Measurements from ENCODE around the gene TRIM31. TPM values are rescaled to one million over a fixed set of nuclear protein-coding genes. Genes with fewer than 3 reads are reported as not detected.

Gene TRIM31
- not detected in 2 replicates for total RNA-seq

GRCh38 chr6:30113003-30113759, at the start of gene TRIM31:
TRIM31 (minus strand) TSS chr6:30113090; CDS start chr6:30112805, 285 bp downstream.

GRCh38 chr6:30160785-30161531, 48.1 kb upstream of the TRIM31 start, which contains the start of gene TRIM10:
TRIM10 (minus strand) TSS chr6:30161211; CDS start chr6:30160858, 353 bp downstream.

GRCh38 chr6:30135757-30136156, 22.9 kb upstream of the TRIM31 start, which contains the start of gene TRIM40:
TRIM40 (plus strand) TSS chr6:30136140; CDS start chr6:30137037, 897 bp downstream.

GRCh38 chr6:30075094-30075789, 37.6 kb downstream of the TRIM31 start, which contains the start of gene RNF39:
RNF39 (minus strand) TSS chr6:30075769; CDS start chr6:30075585, 184 bp downstream.

GRCh38 chr6:30066577-30067459, 46.1 kb downstream of the TRIM31 start, which contains the start of gene PPP1R11:
PPP1R11 (plus strand) TSS chr6:30067198; CDS start chr6:30067411, 213 bp downstream.

GRCh38 chr6:30061092-30061857, 51.6 kb downstream of the TRIM31 start, which contains the start of gene POLR1H:
POLR1H (plus strand) TSS chr6:30061265; CDS start chr6:30061525, 260 bp downstream.

Other genes with a start within 250 kb of the TRIM31 start
- 626 and 755 TPM in 2 replicates for gene HLA-A, start 170.6 kb downstream of the TRIM31 start, total RNA-seq
- gene POLR1H, start 51.8 kb downstream of the TRIM31 start, total RNA-seq: 25.7 and 51.3 TPM in 2 replicates
- gene PPP1R11, start 45.9 kb downstream of the TRIM31 start, total RNA-seq: 32.4 and 42.3 TPM in 2 replicates
- not detected in 2 replicates for gene RNF39, start 37.3 kb downstream of the TRIM31 start, total RNA-seq
- not detected in 2 replicates for gene TRIM40, start 23.1 kb upstream of the TRIM31 start, total RNA-seq
- gene TRIM10, start 48.1 kb upstream of the TRIM31 start, total RNA-seq: not detected in 2 replicates
- not detected in 2 replicates for gene TRIM15, start 50.5 kb upstream of the TRIM31 start, total RNA-seq
- gene TRIM26, start 100.3 kb upstream of the TRIM31 start, total RNA-seq: 26.5 and 30.5 TPM in 2 replicates
- 8.9 and 9.4 TPM in 2 replicates for gene TRIM39, start 213.8 kb upstream of the TRIM31 start, total RNA-seq
- gene RPP21, start 232.1 kb upstream of the TRIM31 start, total RNA-seq: 45.8 and 56.3 TPM in 2 replicates